GM12891 (cell line): Measurements from ENCODE around the gene DGCR8.
A peak's percentile ranks its signal among the peaks of the same experiment; 100 is the strongest.

Experiments used
- DNase-seq: peaks from one replicate; pipeline ENCODE4 v3.0.0; 2011; ENCODE audit warnings: low spot score; ENCODE audit not compliant: insufficient read length
- FAIRE-seq: peaks from 2 replicates; lab custom pipeline; 2011; peaks lifted over from hg19 to GRCh38; lab: Jason Lieb, UNC
- PAX5 ChIP-seq: IDR thresholded peaks from 2 replicates; pipeline ENCODE4 v1.6.1; 2011; ENCODE audit warnings: low read length, moderate library complexity, mild to moderate bottlenecking; ENCODE audit not compliant: insufficient read depth, severe bottlenecking
- POLR2A ChIP-seq: IDR thresholded peaks from 2 replicates; pipeline ENCODE4 v1.6.1; 2011; ENCODE audit warnings: low read depth, low read length, control low read depth
- POLR2AphosphoS5 ChIP-seq: IDR thresholded peaks from 2 replicates; pipeline ENCODE4 v1.6.1; 2011; ENCODE audit warnings: low read depth, low read length, control low read depth
- POU2F2 ChIP-seq: IDR thresholded peaks from 2 replicates; pipeline ENCODE4 v1.6.1; 2011; ENCODE audit warnings: low read depth, mild to moderate bottlenecking, control low read depth, low read length, moderate library complexity
- SPI1 ChIP-seq: IDR thresholded peaks from 2 replicates; pipeline ENCODE4 v1.6.1; 2011; ENCODE audit warnings: low read depth, low read length, control low read depth
- TAF1 ChIP-seq: IDR thresholded peaks from 2 replicates; pipeline ENCODE4 v1.6.1; 2011; ENCODE audit warnings: low read depth, low read length, control low read depth

Gene DGCR8

DNA sequence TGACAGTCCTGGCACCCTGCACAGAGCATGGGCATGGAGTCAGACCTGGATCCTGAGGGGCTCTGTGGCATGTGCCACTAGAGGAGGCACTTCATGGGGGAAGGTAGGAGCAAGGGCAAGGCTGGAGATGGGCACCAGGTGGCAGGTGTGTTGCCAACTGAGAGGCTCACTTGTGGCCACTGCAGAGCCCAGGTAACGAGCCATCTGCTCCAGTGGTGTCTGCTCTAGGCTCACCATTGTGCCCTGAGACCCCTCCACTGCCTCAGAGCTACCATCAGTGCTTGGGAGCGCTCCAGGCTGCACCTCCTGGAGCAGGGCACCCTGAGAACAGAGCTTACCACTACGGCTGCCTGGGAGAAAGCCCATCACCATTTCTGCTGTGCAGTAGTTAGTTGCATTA lies 50.3 kb downstream of the DGCR8 start:
- FAIRE-seq (no peak), DNase-seq (no peak)

DNA sequence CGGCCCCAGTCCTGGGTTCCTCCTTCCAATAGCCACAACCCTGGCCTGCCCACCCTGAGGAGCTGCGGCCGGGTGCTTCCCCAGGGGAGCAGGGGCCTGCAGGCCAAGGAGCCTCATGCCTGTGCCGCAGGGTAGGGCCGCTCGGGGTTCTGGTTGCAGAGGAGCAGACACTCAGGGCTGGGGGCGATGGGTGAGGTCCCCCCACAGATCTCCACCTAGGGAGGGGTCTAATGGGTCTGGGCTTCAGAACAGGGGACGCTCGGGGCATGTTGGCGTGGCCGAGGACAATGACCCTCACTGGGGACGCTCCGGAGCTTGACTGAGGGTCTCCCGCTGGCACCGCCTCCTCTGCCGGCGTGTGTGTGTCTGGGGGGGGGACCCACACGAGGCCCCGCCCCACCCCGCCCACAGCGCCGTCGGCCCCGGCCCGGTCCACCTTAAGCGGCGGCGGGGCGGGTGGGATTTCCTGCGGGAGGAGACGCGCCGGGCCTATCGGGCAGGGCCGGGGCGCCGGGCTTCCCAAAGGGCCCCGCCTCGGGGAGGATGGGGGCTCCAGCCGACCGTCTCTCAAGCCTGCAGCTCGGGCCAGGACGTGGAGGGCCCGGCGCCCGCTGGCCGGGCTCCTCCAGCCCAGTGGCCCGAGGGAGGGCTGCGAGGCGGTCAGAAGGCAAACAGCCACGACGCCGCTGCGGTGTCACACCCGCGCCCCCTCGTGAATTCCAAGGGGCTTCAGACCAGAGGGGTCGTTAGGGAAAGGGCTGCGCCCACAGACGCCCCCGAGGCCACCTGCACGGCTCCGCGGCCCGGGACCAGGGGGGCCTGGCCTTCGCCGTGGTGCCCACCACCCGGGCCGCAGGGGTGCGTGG lies 50.9 kb downstream of the DGCR8 start:
- peak; percentile 86 for DNase-seq
- no peak for FAIRE-seq
- no peak for TF ChIP-seq POLR2AphosphoS5
- no peak for TF ChIP-seq POLR2A
- TF ChIP-seq TAF1, result no peak
- no peak for TF ChIP-seq SPI1

More for the DNA sequence above, 50.3 kb downstream of the DGCR8 start:
- TF ChIP-seq SPI1, result no peak
- TF ChIP-seq TAF1, result no peak
- no peak for TF ChIP-seq POU2F2
- TF ChIP-seq POLR2A, result no peak
- TF ChIP-seq POLR2AphosphoS5, result no peak
- no peak for TF ChIP-seq PAX5

- FAIRE-seq (no peak), DNase-seq (peak; percentile 66)
- TF ChIP-seq POU2F2, result no peak
- no peak for TF ChIP-seq SPI1
- TF ChIP-seq PAX5, result no peak
- TF ChIP-seq POLR2AphosphoS5, result no peak
- no peak for TF ChIP-seq POLR2A
- no peak for TF ChIP-seq TAF1
Observed at GRCh38 chr22:20131597-20131858, 51.5 kb downstream of the DGCR8 start, which contains the start of gene ZDHHC8. Gene ZDHHC8, plus strand, starts transcription at chr22:20131804. Its CDS starts 144 bp downstream, at chr22:20131948.

DNA sequence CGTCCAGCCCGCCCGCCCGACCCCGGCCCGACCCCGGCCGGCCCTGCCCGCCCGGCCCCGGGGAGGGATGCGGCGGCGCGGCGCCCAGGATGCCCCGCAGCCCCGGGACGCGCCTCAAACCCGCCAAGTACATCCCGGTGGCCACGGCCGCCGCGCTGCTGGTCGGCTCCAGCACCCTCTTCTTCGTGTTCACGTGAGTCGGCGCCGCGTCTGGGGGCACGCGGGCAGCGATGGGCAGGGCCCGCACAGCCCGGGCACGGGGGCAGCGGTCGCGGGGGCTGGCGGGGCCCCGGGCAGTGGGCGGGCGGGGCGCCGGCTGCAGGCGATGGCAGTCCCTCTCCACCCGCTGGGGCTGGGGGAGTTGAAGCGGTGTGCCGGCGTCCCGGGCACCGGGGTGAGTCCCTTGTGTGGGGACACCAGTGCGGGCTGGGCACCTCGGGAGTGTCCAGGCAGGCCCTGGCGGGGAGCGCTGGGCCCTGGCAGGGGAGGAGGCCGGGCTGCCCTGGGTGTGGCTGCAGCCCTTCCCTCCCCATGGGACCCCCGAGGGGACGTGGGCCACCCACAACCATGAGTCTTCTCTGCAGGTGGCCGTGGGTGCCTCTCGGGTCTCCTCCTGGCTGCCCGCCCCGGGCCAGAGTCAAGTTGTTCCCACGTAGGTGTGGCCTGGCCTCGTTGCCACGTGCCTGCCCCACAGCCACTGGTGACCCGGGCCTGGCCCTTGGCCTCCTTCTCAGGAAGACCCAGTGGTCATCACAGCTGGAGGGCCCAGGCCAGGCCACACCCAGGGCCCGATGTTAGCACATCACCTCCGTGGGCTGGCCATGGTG lies 52.0 kb downstream of the DGCR8 start:
- TF ChIP-seq TAF1 (no peak), PAX5 (no peak), SPI1 (no peak), POLR2AphosphoS5 (no peak), POU2F2 (no peak), POLR2A (no peak)
- FAIRE-seq (peak; percentile 5), DNase-seq (no peak)

DNA sequence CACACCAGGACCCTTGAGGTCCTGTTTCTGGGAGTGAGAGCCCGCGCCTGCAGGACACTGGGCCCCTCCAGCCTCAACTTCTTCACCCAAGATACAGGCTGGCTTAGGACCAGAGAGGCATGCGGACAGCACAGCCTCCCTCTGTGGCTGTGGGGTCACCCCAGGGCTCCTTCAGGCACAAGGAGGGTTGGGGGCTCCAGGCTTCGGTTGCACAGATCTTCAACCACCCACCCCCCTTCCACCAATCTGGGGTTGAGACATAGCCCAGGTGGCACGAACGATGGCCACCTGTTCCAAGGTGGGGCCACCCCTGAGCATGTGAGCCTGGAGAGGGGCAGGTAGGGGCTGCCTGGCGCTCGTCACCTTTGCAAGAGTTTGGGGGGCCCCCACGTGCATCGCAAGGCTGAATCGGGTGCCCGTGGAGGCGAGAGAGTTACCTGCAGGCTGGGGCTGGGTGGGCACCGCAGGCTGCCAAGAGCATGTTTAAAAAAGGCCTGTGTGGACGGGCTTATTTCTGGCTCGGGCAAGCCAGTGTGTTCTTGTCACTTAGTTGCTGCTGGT lies 52.7 kb downstream of the DGCR8 start:
- no peak for FAIRE-seq

DNA sequence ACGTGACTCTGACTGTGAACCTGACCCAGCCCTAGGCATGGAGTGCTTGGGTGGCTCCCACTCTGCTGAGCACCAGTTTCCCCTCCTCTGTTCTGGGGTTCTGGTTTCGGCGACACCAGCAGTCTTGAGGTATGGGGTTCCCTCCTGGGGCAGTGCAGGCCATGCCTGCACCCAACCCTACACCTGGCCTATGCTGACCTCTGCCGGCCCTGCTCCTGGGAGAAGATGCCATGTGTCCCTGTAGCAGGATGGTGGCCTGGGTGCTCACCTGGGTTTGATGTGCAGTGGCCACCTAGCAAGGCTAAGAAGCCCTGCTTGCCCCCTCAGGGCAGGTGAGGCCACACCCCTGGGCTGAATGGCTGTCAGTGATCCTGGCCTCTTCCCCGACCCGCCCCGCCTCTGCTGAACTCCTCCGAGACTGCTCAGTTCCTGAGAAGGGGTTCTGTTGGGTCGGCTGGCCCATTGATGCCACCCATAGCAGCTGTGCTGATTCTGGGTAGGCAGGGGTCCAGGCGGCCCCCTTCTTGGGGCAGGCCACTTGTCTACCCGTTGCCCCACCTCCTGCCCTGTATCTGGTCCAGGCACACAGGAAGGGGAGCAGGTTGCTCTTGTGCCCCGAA lies 54.0 kb downstream of the DGCR8 start:
- no peak for FAIRE-seq
- no peak for DNase-seq

More for the DNA sequence above, 52.7 kb downstream of the DGCR8 start:
- DNase-seq, result no peak
- TF ChIP-seq POLR2A (no peak), POLR2AphosphoS5 (no peak), PAX5 (no peak), POU2F2 (no peak), TAF1 (no peak), SPI1 (no peak)

DNA sequence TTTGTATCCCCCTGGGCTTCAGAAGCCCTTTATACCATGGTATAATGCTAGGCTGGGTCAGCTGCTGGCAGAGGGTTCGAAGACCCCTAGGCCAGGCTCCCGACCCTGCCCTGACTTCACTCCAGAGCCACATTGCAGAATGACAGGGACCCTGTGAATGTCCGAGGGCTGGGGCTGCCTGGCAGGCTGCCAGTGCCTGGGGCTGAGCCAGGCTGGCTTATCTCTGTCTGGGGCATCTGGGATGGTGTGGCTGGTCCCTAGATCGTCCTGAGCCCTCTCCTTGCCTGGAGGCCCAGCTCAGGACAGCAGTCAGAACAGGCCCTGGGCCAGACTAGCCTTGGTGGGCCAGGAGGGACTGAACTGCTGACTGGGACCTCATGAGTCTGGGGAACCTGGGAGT lies 55.2 kb downstream of the DGCR8 start:
- TF ChIP-seq POLR2A, result no peak
- DNase-seq (no peak), FAIRE-seq (no peak)

More for the DNA sequence above, 54.0 kb downstream of the DGCR8 start:
- TF ChIP-seq POLR2AphosphoS5 (no peak), POLR2A (no peak), TAF1 (no peak), SPI1 (no peak), POU2F2 (no peak), PAX5 (no peak)

GRCh38 chr22:20135806-20136602 lies 56.0 kb downstream of the DGCR8 start:
- no peak for DNase-seq
- TF ChIP-seq SPI1 (no peak), POU2F2 (no peak), TAF1 (no peak), PAX5 (no peak), POLR2AphosphoS5 (no peak), POLR2A (no peak)
- no peak for FAIRE-seq

DNA sequence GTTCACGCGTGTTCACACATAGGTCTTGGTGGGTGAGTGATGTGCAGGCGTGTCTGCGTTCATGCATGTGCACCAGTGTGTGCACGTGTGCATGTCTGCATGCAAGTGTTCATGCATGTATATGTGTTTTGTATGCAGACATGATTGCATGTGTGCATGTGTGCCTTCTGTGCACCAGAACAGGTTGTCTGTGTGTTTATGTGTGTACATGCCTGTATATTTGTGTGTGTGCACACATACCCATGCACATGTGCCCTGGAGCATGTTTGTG lies 56.5 kb downstream of the DGCR8 start:
- FAIRE-seq (no peak), DNase-seq (no peak)
- TF ChIP-seq TAF1, result no peak
- no peak for TF ChIP-seq POLR2AphosphoS5
- no peak for TF ChIP-seq POLR2A
- no peak for TF ChIP-seq PAX5
- TF ChIP-seq SPI1, result no peak
- no peak for TF ChIP-seq POU2F2

DNA sequence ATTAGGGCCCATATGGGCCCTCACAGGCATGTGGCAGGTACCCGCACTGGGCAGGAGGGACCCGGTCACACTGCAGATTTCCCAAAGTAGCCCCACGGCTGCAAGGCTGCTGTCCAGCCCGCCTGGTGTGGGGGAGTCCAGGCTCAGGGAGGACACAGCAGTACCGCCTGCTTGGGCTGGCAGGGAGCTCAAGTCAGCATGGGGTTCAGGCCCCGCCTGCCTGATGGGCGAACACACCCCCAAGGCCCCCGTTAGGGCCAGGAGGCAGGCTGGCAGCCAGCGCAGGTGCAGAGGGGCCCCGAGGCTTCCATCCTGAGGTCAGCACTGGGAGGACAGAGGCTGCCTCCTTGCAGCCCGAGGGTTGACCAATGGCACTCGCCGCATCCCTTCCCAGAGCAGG lies 57.1 kb downstream of the DGCR8 start:
- TF ChIP-seq SPI1 (no peak), TAF1 (no peak), POLR2AphosphoS5 (no peak), PAX5 (no peak), POU2F2 (no peak), POLR2A (no peak)
- no peak for FAIRE-seq
- no peak for DNase-seq
